HepG2 (cell line): ENCODE data around the gene UBE2E1. TPM values are rescaled to one million over a fixed set of nuclear protein-coding genes. Genes with fewer than 3 reads are reported as not detected.

Experiments used
- CREB1 ChIP-seq, 2 experiments: fragments of 450-650 bp in 1 of 2; IDR thresholded peaks; 2 replicates each; pipeline ENCODE4 v1.6.1; 2016 to 2017; ENCODE audit warnings: control low read depth in 1 of 2, mild to moderate bottlenecking in 1 of 2, missing compliant biosample characterization in 1 of 2, missing genetic modification characterization in 1 of 2
- KDM5A ChIP-seq: fragments of 200-600 bp; sonication (generic); IDR thresholded peaks from 2 replicates; pipeline ENCODE4 v1.7.0; 2018; ENCODE audit warnings: antibody characterized with exemption, mild to moderate bottlenecking, low read length, borderline replicate concordance
- MAFK ChIP-seq, 2 experiments: IDR thresholded peaks in 1 of 2; conservative IDR thresholded peaks in 1 of 2; 2 replicates each; pipeline ENCODE4 v1.6.1; 2011; ENCODE audit warnings: improper control_type of control experiment in 2 of 2, low read length in 2 of 2
- MBNL3 ChIP-seq: fragments of 250-450 bp; sonication (Bioruptor Pico); conservative IDR thresholded peaks from 2 replicates; pipeline ENCODE4 v1.8.0; 2022; ENCODE audit warnings: mild to moderate bottlenecking, inconsistent platforms
- MTA3 ChIP-seq: sonication (generic); formaldehyde crosslinking; IDR thresholded peaks from 2 replicates; pipeline ENCODE4 v1.4.0; 2020; ENCODE audit warnings: missing genetic modification reagents
- MTF2 ChIP-seq: sonication (generic); formaldehyde crosslinking; IDR thresholded peaks from 2 replicates; pipeline ENCODE4 v1.5.0; 2020; ENCODE audit warnings: missing genetic modification reagents, borderline replicate concordance
- MYNN ChIP-seq: sonication (generic); formaldehyde crosslinking; IDR thresholded peaks from 2 replicates; pipeline ENCODE4 v1.4.0; 2020; ENCODE audit warnings: mild to moderate bottlenecking, low read depth, missing genetic modification reagents
- SMARCC2 ChIP-seq: fragments of 450-650 bp; IDR thresholded peaks from 2 replicates; pipeline ENCODE4 v1.6.1; 2017; ENCODE audit warnings: antibody characterized with exemption, mild to moderate bottlenecking
- SOX13 ChIP-seq, 3 experiments: fragments of 450-650 bp in 1 of 3; sonication (generic) in 1 of 3; formaldehyde crosslinking in 1 of 3; IDR thresholded peaks in 2 of 3; conservative IDR thresholded peaks in 1 of 3; 2 replicates each; pipeline versions ENCODE4 v1.5.0 to v1.6.1; 2016 to 2020; ENCODE audit warnings: antibody characterized with exemption in 1 of 3, mild to moderate bottlenecking in 1 of 3, missing compliant biosample characterization in 1 of 3, missing genetic modification reagents in 1 of 3, moderate library complexity in 1 of 3
- ZBTB7A ChIP-seq: sonication (generic); formaldehyde crosslinking; IDR thresholded peaks from 2 replicates; pipeline ENCODE4 v1.8.0; 2022; ENCODE audit warnings: mild to moderate bottlenecking, missing genetic modification reagents
- ZMYM2 ChIP-seq: sonication (generic); formaldehyde crosslinking; IDR thresholded peaks from 2 replicates; pipeline ENCODE4 v1.8.0; 2022; ENCODE audit warnings: mild to moderate bottlenecking, missing genetic modification reagents
- ZNF232 ChIP-seq: sonication (generic); formaldehyde crosslinking; IDR thresholded peaks from 2 replicates; pipeline ENCODE4 v1.4.0; 2020; ENCODE audit warnings: missing genetic modification reagents, borderline replicate concordance
- ZNF670 ChIP-seq: sonication (generic); formaldehyde crosslinking; IDR thresholded peaks from 2 replicates; pipeline ENCODE4 v1.8.0; 2022; ENCODE audit warnings: mild to moderate bottlenecking, missing genetic modification reagents, borderline replicate concordance
- ZNF777 ChIP-seq: sonication (generic); formaldehyde crosslinking; IDR thresholded peaks from 2 replicates; pipeline ENCODE4 v1.4.0; 2020; ENCODE audit warnings: missing genetic modification reagents
- polyA plus RNA-seq, 8 experiments: library from polyadenylated mRNA; depleted of rRNA in 3 of 8; stranded (reverse) in 7 of 8; unstranded in 1 of 8; fragments of >200 nt; fragmentation: Illumina TruSeq in 4 of 8; extraction: Trizol in 4 of 8; gene quantifications; 2 replicates each; pipeline versions ENCODE4 v1.2.1 to v1.2.3, GENCODE V29; 2011 to 2016; ENCODE audit warnings: low read depth in 4 of 8, missing spikeins in 1 of 8, mixed read lengths in 1 of 8; ENCODE audit not compliant: insufficient read depth in 1 of 8
- total RNA-seq, 5 experiments: library from RNA; depleted of rRNA; stranded (reverse); fragments of >200 nt; fragmentation: Illumina TruSeq; extraction: Trizol; gene quantifications; 2 replicates each; pipeline ENCODE4 v1.2.3, GENCODE V29; 2016; ENCODE audit warnings: low read depth in 1 of 5
- TF ChIP-seq, protein P1 (sequence below): sonication (generic); formaldehyde crosslinking; conservative IDR thresholded peaks from 2 replicates; pipeline ENCODE4 v1.4.0; 2020; ENCODE audit warnings: missing genetic modification reagents
- TF ChIP-seq, protein P2 (sequence below): sonication (generic); formaldehyde crosslinking; IDR thresholded peaks from 2 replicates; pipeline ENCODE4 v1.5.0; 2020; ENCODE audit warnings: mild to moderate bottlenecking, missing genetic modification reagents, moderate library complexity
- TF ChIP-seq, protein P3 (sequence below): sonication (generic); formaldehyde crosslinking; IDR thresholded peaks from 2 replicates; pipeline ENCODE4 v1.5.1; 2020; ENCODE audit warnings: missing genetic modification reagents, mild to moderate bottlenecking, borderline replicate concordance
- TF ChIP-seq, protein P4 (sequence below): sonication (generic); formaldehyde crosslinking; IDR thresholded peaks from 2 replicates; pipeline ENCODE4 v1.4.0; 2020; ENCODE audit warnings: low read depth, mild to moderate bottlenecking, missing genetic modification reagents
- TF ChIP-seq, protein P5 (sequence below): sonication (generic); formaldehyde crosslinking; IDR thresholded peaks from 2 replicates; pipeline ENCODE4 v1.8.1; 2022; ENCODE audit warnings: mild to moderate bottlenecking, missing genetic modification reagents

UBE2E1 gene
- total and polyA plus RNA-seq, 2 of the 13 experiments (the other 11 are each of a cell fraction or from before 2014, with no cell fraction given): 55.4 to 61.8 TPM

DNA sequence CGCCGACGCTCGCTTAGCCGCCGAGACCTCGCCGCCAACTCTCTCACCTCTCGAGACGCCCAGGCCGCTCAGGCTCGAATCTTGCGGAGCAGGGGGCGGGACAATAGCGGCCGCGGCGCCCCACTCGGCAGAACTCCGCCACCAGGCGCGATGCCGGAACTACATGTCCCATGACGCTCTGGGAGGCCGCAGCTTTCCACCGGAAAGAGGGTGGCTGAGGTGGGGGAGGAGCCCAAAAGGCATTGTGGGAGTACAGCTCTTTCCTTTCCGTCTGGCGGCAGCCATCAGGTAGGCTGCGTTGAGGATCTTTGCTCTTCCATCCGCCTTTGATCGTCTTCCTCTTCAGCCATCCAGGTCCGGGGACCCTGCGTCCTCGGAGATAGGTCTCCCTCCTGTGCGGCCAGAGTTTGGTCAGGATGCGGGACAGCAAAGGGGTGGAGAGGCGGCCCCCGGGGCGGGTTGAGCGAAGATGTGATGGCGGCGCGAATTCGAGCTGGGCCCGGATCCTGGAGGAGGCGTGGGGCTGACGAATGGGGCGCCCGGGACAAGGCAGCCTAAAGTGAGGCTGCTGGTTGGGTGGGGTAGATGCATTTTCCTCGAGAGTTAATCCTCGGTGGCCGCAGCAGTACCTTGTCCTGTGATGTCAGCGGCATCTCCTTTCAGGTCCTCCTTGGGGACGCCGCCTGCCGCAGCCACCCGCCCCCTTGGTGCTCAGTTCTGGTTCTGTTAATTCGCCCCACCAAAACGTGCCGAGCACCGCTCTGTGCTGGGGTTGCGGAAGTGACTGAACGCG lies 111.3 kb downstream of the UBE2E1 start, which contains the start of the genes NKIRAS1 and RPL15 (continued):
- TF ChIP-seq ZNF232 (CRISPR knock-in tag) (peak; percentile 71; the same call in 1 of the 2 replicates), CREB1 (IDR thresholded peaks at IDR 0.05) (peak; percentile 74), CREB1 (CRISPR knock-in tag; IDR thresholded peaks at IDR 0.05) (peak; percentile 86), MTA3 (CRISPR knock-in tag) (no peak), SMARCC2 (no peak), KDM5A (no peak; the same call in 1 of the 2 replicates), ZNF670 (CRISPR knock-in tag) (peak; percentile 75; the same call in 1 of the 2 replicates), SOX13 (IDR thresholded peaks at IDR 0.05) (no peak; the same call in 1 of the 2 replicates), SOX13 (CRISPR knock-in tag; conservative IDR thresholded peaks at IDR 0.05 in 1 of 2, IDR thresholded peaks at IDR 0.05 in 1 of 2) (peak in 1 of 2 experiments; percentile 60; a peak in 1 of 4 replicates), MAFK (conservative IDR thresholded peaks at IDR 0.05 in 1 of 2, IDR thresholded peaks at IDR 0.05 in 1 of 2; ENCODE audit: low read length in 2 of 2) (no peak), ZNF777 (CRISPR knock-in tag) (no peak), MBNL3 (no peak), MYNN (CRISPR knock-in tag) (peak; percentile 83; the same call in 1 of the 2 replicates), ZBTB7A (no peak), ZMYM2 (CRISPR knock-in tag) (no peak), MTF2 (no peak)
- TF ChIP-seq, protein P1, sequence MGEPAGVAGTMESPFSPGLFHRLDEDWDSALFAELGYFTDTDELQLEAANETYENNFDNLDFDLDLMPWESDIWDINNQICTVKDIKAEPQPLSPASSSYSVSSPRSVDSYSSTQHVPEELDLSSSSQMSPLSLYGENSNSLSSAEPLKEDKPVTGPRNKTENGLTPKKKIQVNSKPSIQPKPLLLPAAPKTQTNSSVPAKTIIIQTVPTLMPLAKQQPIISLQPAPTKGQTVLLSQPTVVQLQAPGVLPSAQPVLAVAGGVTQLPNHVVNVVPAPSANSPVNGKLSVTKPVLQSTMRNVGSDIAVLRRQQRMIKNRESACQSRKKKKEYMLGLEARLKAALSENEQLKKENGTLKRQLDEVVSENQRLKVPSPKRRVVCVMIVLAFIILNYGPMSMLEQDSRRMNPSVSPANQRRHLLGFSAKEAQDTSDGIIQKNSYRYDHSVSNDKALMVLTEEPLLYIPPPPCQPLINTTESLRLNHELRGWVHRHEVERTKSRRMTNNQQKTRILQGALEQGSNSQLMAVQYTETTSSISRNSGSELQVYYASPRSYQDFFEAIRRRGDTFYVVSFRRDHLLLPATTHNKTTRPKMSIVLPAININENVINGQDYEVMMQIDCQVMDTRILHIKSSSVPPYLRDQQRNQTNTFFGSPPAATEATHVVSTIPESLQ (CRISPR knock-in tag): peak; percentile 94; the same call in 1 of the 2 replicates
- TF ChIP-seq, protein P2, sequence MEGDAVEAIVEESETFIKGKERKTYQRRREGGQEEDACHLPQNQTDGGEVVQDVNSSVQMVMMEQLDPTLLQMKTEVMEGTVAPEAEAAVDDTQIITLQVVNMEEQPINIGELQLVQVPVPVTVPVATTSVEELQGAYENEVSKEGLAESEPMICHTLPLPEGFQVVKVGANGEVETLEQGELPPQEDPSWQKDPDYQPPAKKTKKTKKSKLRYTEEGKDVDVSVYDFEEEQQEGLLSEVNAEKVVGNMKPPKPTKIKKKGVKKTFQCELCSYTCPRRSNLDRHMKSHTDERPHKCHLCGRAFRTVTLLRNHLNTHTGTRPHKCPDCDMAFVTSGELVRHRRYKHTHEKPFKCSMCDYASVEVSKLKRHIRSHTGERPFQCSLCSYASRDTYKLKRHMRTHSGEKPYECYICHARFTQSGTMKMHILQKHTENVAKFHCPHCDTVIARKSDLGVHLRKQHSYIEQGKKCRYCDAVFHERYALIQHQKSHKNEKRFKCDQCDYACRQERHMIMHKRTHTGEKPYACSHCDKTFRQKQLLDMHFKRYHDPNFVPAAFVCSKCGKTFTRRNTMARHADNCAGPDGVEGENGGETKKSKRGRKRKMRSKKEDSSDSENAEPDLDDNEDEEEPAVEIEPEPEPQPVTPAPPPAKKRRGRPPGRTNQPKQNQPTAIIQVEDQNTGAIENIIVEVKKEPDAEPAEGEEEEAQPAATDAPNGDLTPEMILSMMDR: peak; percentile 51
- TF ChIP-seq, protein P3, sequence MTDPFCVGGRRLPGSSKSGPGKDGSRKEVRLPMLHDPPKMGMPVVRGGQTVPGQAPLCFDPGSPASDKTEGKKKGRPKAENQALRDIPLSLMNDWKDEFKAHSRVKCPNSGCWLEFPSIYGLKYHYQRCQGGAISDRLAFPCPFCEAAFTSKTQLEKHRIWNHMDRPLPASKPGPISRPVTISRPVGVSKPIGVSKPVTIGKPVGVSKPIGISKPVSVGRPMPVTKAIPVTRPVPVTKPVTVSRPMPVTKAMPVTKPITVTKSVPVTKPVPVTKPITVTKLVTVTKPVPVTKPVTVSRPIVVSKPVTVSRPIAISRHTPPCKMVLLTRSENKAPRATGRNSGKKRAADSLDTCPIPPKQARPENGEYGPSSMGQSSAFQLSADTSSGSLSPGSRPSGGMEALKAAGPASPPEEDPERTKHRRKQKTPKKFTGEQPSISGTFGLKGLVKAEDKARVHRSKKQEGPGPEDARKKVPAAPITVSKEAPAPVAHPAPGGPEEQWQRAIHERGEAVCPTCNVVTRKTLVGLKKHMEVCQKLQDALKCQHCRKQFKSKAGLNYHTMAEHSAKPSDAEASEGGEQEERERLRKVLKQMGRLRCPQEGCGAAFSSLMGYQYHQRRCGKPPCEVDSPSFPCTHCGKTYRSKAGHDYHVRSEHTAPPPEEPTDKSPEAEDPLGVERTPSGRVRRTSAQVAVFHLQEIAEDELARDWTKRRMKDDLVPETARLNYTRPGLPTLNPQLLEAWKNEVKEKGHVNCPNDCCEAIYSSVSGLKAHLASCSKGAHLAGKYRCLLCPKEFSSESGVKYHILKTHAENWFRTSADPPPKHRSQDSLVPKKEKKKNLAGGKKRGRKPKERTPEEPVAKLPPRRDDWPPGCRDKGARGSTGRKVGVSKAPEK (CRISPR knock-in tag): peak; percentile 63; the same call in 1 of the 2 replicates
- TF ChIP-seq, protein P4, sequence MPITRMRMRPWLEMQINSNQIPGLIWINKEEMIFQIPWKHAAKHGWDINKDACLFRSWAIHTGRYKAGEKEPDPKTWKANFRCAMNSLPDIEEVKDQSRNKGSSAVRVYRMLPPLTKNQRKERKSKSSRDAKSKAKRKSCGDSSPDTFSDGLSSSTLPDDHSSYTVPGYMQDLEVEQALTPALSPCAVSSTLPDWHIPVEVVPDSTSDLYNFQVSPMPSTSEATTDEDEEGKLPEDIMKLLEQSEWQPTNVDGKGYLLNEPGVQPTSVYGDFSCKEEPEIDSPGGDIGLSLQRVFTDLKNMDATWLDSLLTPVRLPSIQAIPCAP (CRISPR knock-in tag): no peak
- TF ChIP-seq, protein P5, sequence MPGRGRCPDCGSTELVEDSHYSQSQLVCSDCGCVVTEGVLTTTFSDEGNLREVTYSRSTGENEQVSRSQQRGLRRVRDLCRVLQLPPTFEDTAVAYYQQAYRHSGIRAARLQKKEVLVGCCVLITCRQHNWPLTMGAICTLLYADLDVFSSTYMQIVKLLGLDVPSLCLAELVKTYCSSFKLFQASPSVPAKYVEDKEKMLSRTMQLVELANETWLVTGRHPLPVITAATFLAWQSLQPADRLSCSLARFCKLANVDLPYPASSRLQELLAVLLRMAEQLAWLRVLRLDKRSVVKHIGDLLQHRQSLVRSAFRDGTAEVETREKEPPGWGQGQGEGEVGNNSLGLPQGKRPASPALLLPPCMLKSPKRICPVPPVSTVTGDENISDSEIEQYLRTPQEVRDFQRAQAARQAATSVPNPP (CRISPR knock-in tag): no peak; the same call in 1 of the 2 replicates
